RWPE2 (cell line): Measurements from ENCODE around the gene LEPR.

Experiments
- ATAC-seq: fragments of 200-7000 bp; cut with Tn5 transposase; 3 replicates; pipeline ENCODE4 v1.9.1; 2021; ENCODE audit warnings: low read depth
- DNase-seq: peaks from one replicate; pipeline ENCODE4 v3.0.0-alpha.2; 2020; ENCODE audit warnings: low spot score
- H3K27ac ChIP-seq: fragments of 450-650 bp; 2 replicates; pipeline ENCODE4 v1.5.1; 2017; ENCODE audit warnings: mild to moderate bottlenecking; ENCODE audit not compliant: poor library complexity, severe bottlenecking
- H3K27me3 ChIP-seq: fragments of 250-450 bp; sonication (Bioruptor Pico); 2 replicates; pipeline ENCODE4 v1.5.1; 2021; ENCODE audit warnings: mild to moderate bottlenecking, moderate library complexity; ENCODE audit not compliant: insufficient read depth, poor library complexity, severe bottlenecking
- H3K36me3 ChIP-seq: fragments of 250-450 bp; sonication (Bioruptor Pico); 2 replicates; pipeline ENCODE4 v1.5.1; 2020; ENCODE audit warnings: low read depth, mild to moderate bottlenecking, moderate library complexity
- H3K4me1 ChIP-seq: fragments of 250-450 bp; sonication (Bioruptor Pico); 2 replicates; pipeline ENCODE4 v1.5.1; 2021; ENCODE audit warnings: mild to moderate bottlenecking, moderate library complexity; ENCODE audit not compliant: insufficient read depth, poor library complexity, severe bottlenecking
- H3K4me3 ChIP-seq: fragments of 250-450 bp; sonication (Bioruptor Pico); 2 replicates; pipeline ENCODE4 v1.5.1; 2021; ENCODE audit warnings: mild to moderate bottlenecking, moderate library complexity; ENCODE audit not compliant: severe bottlenecking
- H3K9me3 ChIP-seq: fragments of 250-450 bp; sonication (Bioruptor Pico); 2 replicates; pipeline ENCODE4 v1.5.1; 2021; ENCODE audit warnings: mild to moderate bottlenecking, moderate library complexity; ENCODE audit not compliant: severe bottlenecking
- CTCF ChIP-seq: fragments of 450-650 bp; IDR thresholded peaks from one replicate; pipeline ENCODE4 v1.5.1; 2017; ENCODE audit warnings: mild to moderate bottlenecking, moderate library complexity; ENCODE audit not compliant: poor library complexity, severe bottlenecking

LEPR gene

GRCh38 chr1:65399003-65399402, 21.5 kb upstream of the LEPR start:
- ATAC-seq = no peak
- Histone ChIP-seq H3K27ac (no peak overlapping the region), H3K27me3 (no peaks in the 10 kb centered on the region), H3K4me1 (no peaks in the 10 kb centered on the region), H3K4me3 (no peak overlapping the region), H3K9me3 (no peaks in the 10 kb centered on the region), H3K36me3 (no peaks in the 10 kb centered on the region)
- no peak for DNase-seq
- no peak for TF ChIP-seq CTCF

- H3K27ac ChIP-seq = no peak overlapping the region
- no peaks in the 10 kb centered on the region for H3K36me3 ChIP-seq
- ATAC-seq (no peak), DNase-seq (no peak)
- no peaks in the 10 kb centered on the region for H3K27me3 ChIP-seq
- no peaks in the 10 kb centered on the region for H3K4me1 ChIP-seq
- no peak for TF ChIP-seq CTCF
- no peak overlapping the region for H3K4me3 ChIP-seq
- no peaks in the 10 kb centered on the region for H3K9me3 ChIP-seq
These were observed 18.9 kb upstream of the LEPR start for GRCh38 chr1:65401612-65402011.

- no peaks in the 10 kb centered on the region for H3K4me1 ChIP-seq
- ATAC-seq (no peak), DNase-seq (no peak)
- H3K4me3 ChIP-seq = no peak overlapping the region
- H3K9me3 ChIP-seq = no peaks in the 10 kb centered on the region
- H3K36me3 ChIP-seq = no peaks in the 10 kb centered on the region
- no peak overlapping the region for H3K27ac ChIP-seq
- H3K27me3 ChIP-seq = no peaks in the 10 kb centered on the region
- TF ChIP-seq CTCF = no peak
These were observed 15.5 kb upstream of the LEPR start for GRCh38 chr1:65404941-65405340.

- H3K9me3 ChIP-seq = no peaks in the 10 kb centered on the region
- no peaks in the 10 kb centered on the region for H3K27me3 ChIP-seq
- no peak for TF ChIP-seq CTCF
- H3K27ac ChIP-seq = no peak overlapping the region
- DNase-seq (no peak), ATAC-seq (no peak)
- H3K4me3 ChIP-seq = no peak overlapping the region
- no peaks in the 10 kb centered on the region for H3K36me3 ChIP-seq
- H3K4me1 ChIP-seq = no peaks in the 10 kb centered on the region
These were observed 12.6 kb upstream of the LEPR start for GRCh38 chr1:65407877-65408276.

GRCh38 chr1:65409314-65409713, 11.2 kb upstream of the LEPR start:
- ATAC-seq = no peak
- no peak overlapping the region for H3K27ac ChIP-seq
- DNase-seq = no peak
- H3K27me3 ChIP-seq = no peaks in the 10 kb centered on the region
- no peak overlapping the region for H3K4me3 ChIP-seq
- TF ChIP-seq CTCF = no peak
- H3K9me3 ChIP-seq = no peaks in the 10 kb centered on the region
- H3K36me3 ChIP-seq = no peaks in the 10 kb centered on the region
- H3K4me1 ChIP-seq = no peaks in the 10 kb centered on the region
